Cardiac fibroblast (primary cell): Measurements from ENCODE around the gene ARHGEF3.

ENCODE experiments used
- DNase-seq, 2 donors: peaks; one replicate each; pipeline versions ENCODE4 v3.0.0 to v3.0.0-alpha.2; 2010; ENCODE audit warnings: low read depth in 2 of 2
- H3K4me3 ChIP-seq, 2 donors: replicated peaks in 1 of 2; 1 replicate in 1 of 2; 2 replicates in 1 of 2; pipeline ENCODE4 v1.5.1; 2011; ENCODE audit warnings: low read depth in 2 of 2, low read length in 2 of 2, mild to moderate bottlenecking in 2 of 2, moderate library complexity in 1 of 2
- CTCF ChIP-seq: IDR thresholded peaks from one replicate; pipeline ENCODE4 v1.5.1; 2011; ENCODE audit warnings: low read depth, mild to moderate bottlenecking, low read length, inconsistent platforms

Gene ARHGEF3

GRCh38 chr3:56773986-56774385, 27.8 kb downstream of the ARHGEF3 start:
- no peak overlapping the region for H3K4me3 ChIP-seq
- DNase-seq, result no peak
- TF ChIP-seq CTCF, result no peak

- no peak overlapping the region for H3K4me3 ChIP-seq
- DNase-seq, result no peak
- TF ChIP-seq CTCF, result no peak
These were observed 28.5 kb downstream of the ARHGEF3 start for GRCh38 chr3:56772952-56773938.

- H3K4me3 ChIP-seq, result no peak overlapping the region
- no peak for TF ChIP-seq CTCF
- no peak for DNase-seq
These were observed 30.4 kb downstream of the ARHGEF3 start for GRCh38 chr3:56771376-56771775.

- no peak overlapping the region for H3K4me3 ChIP-seq
- DNase-seq, result no peak
These were observed 32.5 kb downstream of the ARHGEF3 start for GRCh38 chr3:56769116-56769707.

GRCh38 chr3:56764904-56765547, 36.7 kb downstream of the ARHGEF3 start:
- H3K4me3 ChIP-seq, result no peak overlapping the region
- DNase-seq, result no peak
- TF ChIP-seq CTCF, result no peak

More at GRCh38 chr3:56769116-56769707, 32.5 kb downstream of the ARHGEF3 start:
- no peak for TF ChIP-seq CTCF

- no peak for DNase-seq
- H3K4me3 ChIP-seq, result no peak overlapping the region
- no peak for TF ChIP-seq CTCF
These were observed 37.6 kb downstream of the ARHGEF3 start for GRCh38 chr3:56764184-56764583.
